HUES48 (cell line): ENCODE results near the gene BLOC1S5.

ENCODE experiments used
- H3K27ac ChIP-seq: one replicate; pipeline ENCODE4 v1.7.0; 2013; ENCODE audit warnings: low read depth, low read length, inconsistent platforms
- H3K27me3 ChIP-seq: 2 replicates; pipeline ENCODE4 v1.6.1; 2013; ENCODE audit warnings: mild to moderate bottlenecking, low read length; ENCODE audit not compliant: control insufficient read depth, insufficient read depth
- H3K36me3 ChIP-seq: 2 replicates; pipeline ENCODE4 v1.6.1; 2013; ENCODE audit warnings: low read length; ENCODE audit not compliant: control insufficient read depth, insufficient read depth
- H3K4me1 ChIP-seq: 2 replicates; pipeline ENCODE4 v1.6.1; 2013; ENCODE audit warnings: mild to moderate bottlenecking, low read length; ENCODE audit not compliant: control insufficient read depth, insufficient read depth
- H3K4me3 ChIP-seq: 2 replicates; pipeline ENCODE4 v1.5.1; 2013; ENCODE audit warnings: mild to moderate bottlenecking, low read depth, low read length
- H3K9ac ChIP-seq: 2 replicates; pipeline ENCODE4 v1.6.1; 2013; ENCODE audit warnings: mild to moderate bottlenecking, low read depth, low read length, moderate library complexity
- H3K9me3 ChIP-seq: 2 replicates; pipeline ENCODE4 v1.6.1; 2013; ENCODE audit warnings: low read length; ENCODE audit not compliant: control insufficient read depth, insufficient read depth

The BLOC1S5 gene

GRCh38 chr6:8080362-8081151, 16.4 kb upstream of the BLOC1S5 start:
- H3K27ac ChIP-seq: no peak overlapping the region
- no peak overlapping the region for H3K9ac ChIP-seq
- H3K36me3 ChIP-seq: peaks cover 65% of the 10 kb centered on the region
- no peak overlapping the region for H3K4me3 ChIP-seq
- H3K27me3 ChIP-seq: no peaks in the 10 kb centered on the region
- no peaks in the 10 kb centered on the region for H3K4me1 ChIP-seq
- no peaks in the 10 kb centered on the region for H3K9me3 ChIP-seq

- H3K4me1 ChIP-seq: no peaks in the 10 kb centered on the region
- no peaks in the 10 kb centered on the region for H3K27me3 ChIP-seq
- H3K27ac ChIP-seq: no peak overlapping the region
- no peaks in the 10 kb centered on the region for H3K9me3 ChIP-seq
- peaks cover 52% of the 10 kb centered on the region for H3K36me3 ChIP-seq
- no peak overlapping the region for H3K9ac ChIP-seq
- H3K4me3 ChIP-seq: no peak overlapping the region
These were observed 14.9 kb upstream of the BLOC1S5 start for GRCh38 chr6:8079126-8079525.

DNA sequence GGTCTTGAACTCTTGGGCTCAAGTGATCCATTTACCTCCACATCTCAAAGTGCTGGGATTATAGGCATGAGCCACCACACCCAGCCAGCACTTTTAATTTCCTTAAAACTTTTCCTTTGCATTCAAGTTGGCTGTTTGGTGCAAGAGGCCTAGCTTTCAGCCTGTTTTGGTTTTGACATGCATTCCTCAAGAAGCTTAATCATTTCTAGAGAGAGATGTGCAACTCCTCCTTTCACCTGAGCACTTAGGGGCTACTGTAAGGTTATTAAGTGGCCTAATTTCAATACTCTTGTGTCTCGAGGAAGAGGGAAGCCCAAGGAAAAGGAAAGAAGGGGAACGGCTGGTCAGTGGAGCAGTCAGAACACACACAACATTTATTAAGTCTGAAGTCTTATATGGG, 13.8 kb upstream of the BLOC1S5 start:
- Histone ChIP-seq H3K27ac (no peak overlapping the region), H3K4me3 (no peak overlapping the region), H3K4me1 (no peaks in the 10 kb centered on the region), H3K9me3 (no peaks in the 10 kb centered on the region), H3K9ac (no peak overlapping the region), H3K27me3 (no peaks in the 10 kb centered on the region), H3K36me3 (peaks cover 41% of the 10 kb centered on the region)

GRCh38 chr6:8075704-8076103, 11.5 kb upstream of the BLOC1S5 start:
- no peaks in the 10 kb centered on the region for H3K4me1 ChIP-seq
- H3K9me3 ChIP-seq: no peaks in the 10 kb centered on the region
- H3K27ac ChIP-seq: no peak overlapping the region
- no peaks in the 10 kb centered on the region for H3K27me3 ChIP-seq
- H3K9ac ChIP-seq: no peak overlapping the region
- no peak overlapping the region for H3K4me3 ChIP-seq
- peaks cover 23% of the 10 kb centered on the region for H3K36me3 ChIP-seq

DNA sequence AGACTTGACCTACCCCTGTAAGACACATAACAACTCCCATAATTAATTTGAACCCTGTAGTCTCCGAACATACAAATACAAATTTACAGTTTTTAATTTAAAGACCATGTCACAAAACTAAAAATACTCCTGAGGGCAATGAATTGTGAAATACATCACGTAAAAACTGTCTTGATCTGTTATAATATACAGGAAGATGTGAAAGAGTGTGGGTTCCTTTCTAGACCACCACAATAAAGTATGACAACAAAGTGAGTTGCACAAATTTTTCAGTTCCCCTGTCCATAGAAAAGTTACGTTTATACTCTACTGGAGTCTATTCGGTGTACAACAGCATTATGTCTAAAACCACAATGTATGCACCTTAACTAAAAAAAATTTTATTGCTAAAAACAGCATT, 11.0 kb upstream of the BLOC1S5 start:
- Histone ChIP-seq H3K27me3 (no peaks in the 10 kb centered on the region), H3K4me3 (no peak overlapping the region), H3K36me3 (peaks cover 18% of the 10 kb centered on the region), H3K4me1 (no peaks in the 10 kb centered on the region), H3K27ac (no peak overlapping the region), H3K9me3 (no peaks in the 10 kb centered on the region), H3K9ac (no peak overlapping the region)

DNA sequence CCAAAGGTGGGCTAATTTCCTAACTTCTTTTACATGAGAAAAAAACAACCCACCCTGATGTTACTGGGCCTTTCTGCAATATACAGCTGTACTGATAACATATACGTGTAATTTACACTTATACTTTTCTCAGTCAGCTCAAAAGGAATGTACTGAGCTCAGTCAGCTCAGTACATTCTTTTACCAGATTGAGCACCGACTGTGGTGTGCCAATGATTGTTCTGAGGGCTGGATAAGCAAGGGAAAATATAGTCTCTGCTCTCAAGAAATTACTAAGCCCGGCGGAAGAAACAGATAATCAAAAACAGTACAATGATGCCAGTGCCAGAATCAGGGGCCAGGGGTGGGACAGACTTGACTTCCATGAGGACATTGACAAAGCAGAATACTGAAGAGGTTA, 10.0 kb upstream of the BLOC1S5 start:
- Histone ChIP-seq H3K9me3 (no peaks in the 10 kb centered on the region), H3K27me3 (no peaks in the 10 kb centered on the region), H3K4me1 (no peaks in the 10 kb centered on the region), H3K36me3 (peaks cover 8% of the 10 kb centered on the region), H3K27ac (no peak overlapping the region), H3K9ac (no peak overlapping the region), H3K4me3 (no peak overlapping the region)

GRCh38 chr6:8073758-8074157, 9.6 kb upstream of the BLOC1S5 start:
- H3K4me1 ChIP-seq: no peaks in the 10 kb centered on the region
- no peaks in the 10 kb centered on the region for H3K9me3 ChIP-seq
- no peak overlapping the region for H3K9ac ChIP-seq
- no peak overlapping the region for H3K27ac ChIP-seq
- H3K36me3 ChIP-seq: peaks cover 3% of the 10 kb centered on the region; the same call in 1 of the 2 replicates
- no peak overlapping the region for H3K4me3 ChIP-seq
- no peaks in the 10 kb centered on the region for H3K27me3 ChIP-seq

DNA sequence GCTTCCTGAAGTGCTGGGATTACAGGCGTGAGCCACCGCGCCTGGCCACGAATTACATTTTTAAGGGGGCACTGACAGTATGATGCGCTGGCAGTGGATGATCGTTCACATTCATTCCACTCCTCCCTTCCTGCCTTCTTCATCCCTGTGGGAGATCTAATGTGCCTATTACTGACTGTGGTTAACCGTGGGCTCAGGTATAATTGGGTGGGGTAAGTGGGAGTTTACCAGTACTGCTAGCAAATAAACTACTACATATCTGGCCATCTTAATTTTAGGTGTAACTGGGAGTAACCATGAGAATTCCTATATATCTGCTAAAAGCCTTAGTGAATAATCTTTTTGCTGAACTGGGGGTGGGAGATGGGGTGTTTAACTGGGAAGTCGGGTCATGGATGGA, 6.5 kb upstream of the BLOC1S5 start:
- H3K27ac ChIP-seq: no peak overlapping the region
- no peaks in the 10 kb centered on the region for H3K9me3 ChIP-seq
- H3K4me3 ChIP-seq: no peak overlapping the region
- no peaks in the 10 kb centered on the region for H3K27me3 ChIP-seq
- H3K4me1 ChIP-seq: peaks cover 7% of the 10 kb centered on the region; the same call in 1 of the 2 replicates
- H3K9ac ChIP-seq: no peak overlapping the region
- no peaks in the 10 kb centered on the region for H3K36me3 ChIP-seq

DNA sequence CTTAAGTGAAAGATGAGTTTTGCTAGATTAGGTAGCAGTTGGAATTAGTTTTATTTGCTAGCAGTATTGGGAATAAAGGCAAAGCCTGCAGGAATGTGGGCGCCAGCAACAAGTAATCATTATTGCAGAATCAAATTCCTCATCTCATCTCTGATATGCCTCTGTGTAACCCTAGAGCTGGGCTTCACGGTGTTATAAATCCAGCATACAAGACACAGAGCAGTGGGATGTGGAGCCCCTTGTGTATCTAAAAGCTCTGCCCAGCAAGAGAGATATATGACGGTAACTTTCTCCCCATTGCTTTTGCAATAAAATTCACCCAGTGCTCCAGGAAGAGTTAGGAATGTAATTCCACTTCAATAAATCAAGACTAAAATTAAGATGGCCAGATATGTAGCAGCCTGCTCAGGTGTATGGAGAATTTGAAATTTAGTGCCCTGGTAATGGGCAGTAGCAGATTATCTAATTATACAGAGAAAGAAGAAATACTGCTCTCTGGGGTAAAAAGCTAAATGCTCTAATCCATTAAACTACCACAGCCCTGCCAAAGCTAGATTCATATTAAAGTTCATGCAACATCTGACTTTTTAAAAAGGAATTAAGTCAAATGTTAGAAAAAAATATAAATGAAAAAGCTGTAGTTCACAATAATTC, 5.6 kb upstream of the BLOC1S5 start:
- H3K9me3 ChIP-seq: no peaks in the 10 kb centered on the region
- H3K4me1 ChIP-seq: peaks cover 16% of the 10 kb centered on the region
- no peak overlapping the region for H3K27ac ChIP-seq
- H3K36me3 ChIP-seq: no peaks in the 10 kb centered on the region
- H3K4me3 ChIP-seq: no peak overlapping the region
- no peaks in the 10 kb centered on the region for H3K27me3 ChIP-seq
- no peak overlapping the region for H3K9ac ChIP-seq

GRCh38 chr6:8069151-8069550, 5.0 kb upstream of the BLOC1S5 start:
- H3K9me3 ChIP-seq: no peaks in the 10 kb centered on the region
- no peaks in the 10 kb centered on the region for H3K36me3 ChIP-seq
- peaks cover 19% of the 10 kb centered on the region for H3K4me1 ChIP-seq
- H3K9ac ChIP-seq: no peak overlapping the region
- H3K27ac ChIP-seq: no peak overlapping the region
- no peaks in the 10 kb centered on the region for H3K27me3 ChIP-seq
- no peak overlapping the region for H3K4me3 ChIP-seq

DNA sequence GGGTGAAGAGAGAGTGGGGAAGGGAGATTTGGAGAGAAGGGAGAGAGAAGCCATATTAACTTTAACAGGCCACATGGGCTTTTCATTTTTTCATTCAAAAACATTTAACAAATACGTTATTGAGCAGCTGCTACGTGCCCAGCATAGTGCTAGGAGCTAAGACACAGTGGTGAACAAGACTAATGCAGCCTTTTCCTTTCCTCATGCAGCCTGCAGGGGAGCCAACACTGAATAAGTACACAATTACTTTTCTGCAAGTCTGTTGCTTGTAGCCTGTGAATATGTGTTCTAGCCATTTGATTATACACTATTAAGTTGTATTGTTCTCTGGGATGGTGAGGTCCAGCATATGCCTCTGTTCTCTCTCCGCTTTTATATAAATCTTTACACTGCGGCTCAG, 1.9 kb upstream of the BLOC1S5 start:
- Histone ChIP-seq H3K4me1 (peaks cover 25% of the 10 kb centered on the region), H3K36me3 (peaks cover 9% of the 10 kb centered on the region), H3K4me3 (no peak overlapping the region), H3K27me3 (no peaks in the 10 kb centered on the region), H3K9ac (no peak overlapping the region), H3K9me3 (no peaks in the 10 kb centered on the region), H3K27ac (no peak overlapping the region)
